ENCODE results near the gene SF3B2.
"Not testable (repeated sequence)": the region's sequence is repeated elsewhere in the genome, so short reads cannot be mapped to it uniquely, and the experiment has no call there.

SF3B2 gene

DNA sequence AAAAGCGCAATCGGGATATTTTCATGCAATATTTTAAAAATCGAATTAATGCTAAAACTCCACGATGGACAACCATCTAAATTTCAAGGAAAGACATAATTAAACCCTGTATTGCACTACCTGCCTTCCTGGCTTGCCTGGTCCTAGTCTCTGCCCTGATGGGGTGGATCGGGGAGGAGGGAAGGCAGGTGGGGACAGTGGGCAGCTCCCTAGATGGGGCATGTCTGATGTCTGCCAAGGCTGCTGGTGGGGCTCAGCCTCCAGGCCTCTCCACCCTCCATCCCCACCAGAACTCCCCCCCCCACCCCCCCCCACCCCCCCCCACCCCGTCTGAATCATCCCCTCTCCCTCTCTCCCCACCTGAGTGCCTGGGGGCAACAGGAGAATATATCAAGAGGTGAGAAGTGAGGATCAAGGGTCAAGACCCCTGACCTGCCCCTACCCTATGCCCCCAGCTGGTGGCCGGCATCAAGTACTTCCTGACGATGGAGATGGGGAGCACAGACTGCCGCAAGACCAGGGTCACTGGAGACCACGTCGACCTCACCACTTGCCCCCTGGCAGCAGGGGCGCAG is 39.7 kb upstream of the SF3B2 start:
- DNase-seq: no peak
- TF ChIP-seq GATA1 (IDR thresholded peaks at IDR 0.05; ENCODE audit: low read depth, low read length): no peak
- TF ChIP-seq POLR2A (IDR thresholded peaks at IDR 0.05; ENCODE audit: low read length): no peak

DNA sequence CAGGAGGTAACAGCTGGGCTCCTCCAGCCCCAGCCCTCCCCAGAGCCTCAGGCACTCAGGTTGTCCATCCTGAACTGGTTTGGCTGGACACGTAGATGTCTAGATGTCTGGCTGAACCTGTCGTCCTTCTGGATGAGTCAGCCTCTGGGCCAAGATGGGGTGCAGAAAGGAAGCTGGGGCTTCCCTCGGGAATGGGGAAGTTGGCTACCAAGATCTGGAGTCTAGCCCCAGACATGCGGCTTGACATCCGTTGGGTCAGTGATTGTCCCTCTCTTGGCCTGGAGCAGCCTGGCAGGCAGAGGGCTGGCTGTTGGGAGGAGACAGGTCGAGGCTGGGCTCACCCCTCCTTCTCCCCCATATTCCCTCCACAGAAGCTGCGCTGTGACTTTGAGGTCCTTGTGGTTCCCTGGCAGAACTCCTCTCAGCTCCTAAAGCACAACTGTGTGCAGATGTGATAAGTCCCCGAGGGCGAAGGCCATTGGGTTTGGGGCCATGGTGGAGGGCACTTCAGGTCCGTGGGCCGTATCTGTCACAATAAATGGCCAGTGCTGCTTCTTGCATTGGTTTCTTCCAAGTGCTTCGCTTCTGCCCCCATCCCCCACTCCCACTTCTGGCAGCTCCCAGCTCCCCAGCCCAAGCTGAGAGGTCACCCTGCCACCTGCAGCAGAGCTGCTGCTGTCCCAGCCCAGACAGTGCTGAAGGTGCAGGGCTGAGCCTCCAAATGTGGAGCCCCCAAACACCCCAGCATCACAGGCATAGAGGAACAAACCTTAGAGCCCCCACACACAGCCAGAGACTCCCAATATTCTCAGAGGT is 39.0 kb upstream of the SF3B2 start:
- peak; percentile 50 to 56 for DNase-seq
- no peak for TF ChIP-seq POLR2A (IDR thresholded peaks at IDR 0.05; ENCODE audit: low read length)
- no peak for TF ChIP-seq GATA1 (IDR thresholded peaks at IDR 0.05; ENCODE audit: low read depth, low read length)

DNA sequence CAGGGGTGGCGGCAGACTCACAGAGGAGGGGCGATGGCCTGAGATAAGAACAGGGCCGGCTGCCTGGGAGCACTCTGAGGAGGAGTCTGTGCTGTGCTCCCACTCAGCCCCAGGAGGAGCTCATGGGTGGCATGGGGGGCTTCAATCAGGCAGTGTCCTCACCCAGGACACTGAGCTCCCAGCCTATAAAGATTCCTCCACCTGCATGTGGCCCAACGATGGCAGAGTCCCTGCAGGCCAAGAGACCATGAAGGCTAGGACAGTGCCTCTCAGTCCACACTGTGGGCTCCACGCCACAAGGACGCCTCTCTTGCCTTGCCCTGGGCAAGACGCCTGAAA is 38.4 kb upstream of the SF3B2 start:
- DNase-seq: peak in 1 of 2 experiments; percentile 56
- no peak for TF ChIP-seq POLR2A (IDR thresholded peaks at IDR 0.05; ENCODE audit: low read length)
- TF ChIP-seq GATA1 (IDR thresholded peaks at IDR 0.05; ENCODE audit: low read depth, low read length): no peak

DNA sequence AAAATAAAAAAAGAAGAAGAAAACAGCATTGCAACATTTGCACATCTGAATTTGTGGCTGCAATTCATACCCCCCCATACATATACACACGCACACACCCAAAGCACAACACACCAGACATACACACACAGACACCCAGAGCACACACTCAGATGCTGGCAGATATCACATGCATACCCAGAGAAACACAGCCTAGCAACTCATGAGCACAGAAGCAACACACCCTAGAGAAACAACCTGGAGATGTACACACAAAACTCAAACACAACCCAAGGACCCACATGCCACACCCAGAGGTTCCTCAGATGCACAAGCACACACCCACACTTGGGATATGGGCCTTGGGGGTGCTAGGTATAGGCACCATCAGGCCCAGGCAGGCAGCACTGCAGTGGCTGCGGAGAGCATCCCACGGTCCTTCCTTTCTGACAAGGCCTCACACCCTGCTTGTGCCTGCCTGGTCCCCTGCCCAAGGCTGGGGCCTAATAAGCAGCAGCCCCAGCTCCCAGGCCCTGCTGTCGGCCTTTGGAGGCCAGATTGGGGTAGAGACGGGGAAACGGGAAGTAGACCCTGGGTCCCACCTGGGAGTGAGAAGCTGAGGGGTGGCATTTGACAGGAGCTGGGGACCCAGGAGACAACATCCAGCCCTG is 37.2 kb upstream of the SF3B2 start:
- no peak for TF ChIP-seq GATA1 (IDR thresholded peaks at IDR 0.05; ENCODE audit: low read depth, low read length)
- no peak for TF ChIP-seq POLR2A (IDR thresholded peaks at IDR 0.05; ENCODE audit: low read length)
- DNase-seq: no peak

DNA sequence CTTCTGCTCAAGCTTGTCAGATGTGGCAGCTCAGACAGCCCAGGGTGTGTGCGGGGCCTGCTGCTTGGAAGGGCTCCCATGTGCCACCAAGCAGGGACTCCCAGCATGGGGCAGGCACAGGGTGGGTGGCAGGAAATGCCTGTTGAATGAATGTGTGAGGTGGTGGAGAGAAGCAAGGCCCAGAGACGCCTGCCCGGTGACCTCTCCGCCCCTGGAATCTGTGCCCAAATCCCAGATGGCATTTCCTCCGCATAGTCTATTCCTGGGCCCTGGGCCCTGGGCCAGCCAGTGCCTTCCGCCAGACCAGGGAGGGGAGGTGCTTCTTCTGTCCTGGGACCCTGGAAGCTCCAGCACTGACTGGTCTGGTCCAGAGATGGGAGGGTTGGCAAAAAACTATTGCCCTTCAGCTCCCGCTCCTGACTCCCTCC is 36.7 kb upstream of the SF3B2 start:
- TF ChIP-seq GATA1 (IDR thresholded peaks at IDR 0.05; ENCODE audit: low read depth, low read length) (no peak), POLR2A (IDR thresholded peaks at IDR 0.05; ENCODE audit: low read length) (no peak)
- DNase-seq: no peak

DNA sequence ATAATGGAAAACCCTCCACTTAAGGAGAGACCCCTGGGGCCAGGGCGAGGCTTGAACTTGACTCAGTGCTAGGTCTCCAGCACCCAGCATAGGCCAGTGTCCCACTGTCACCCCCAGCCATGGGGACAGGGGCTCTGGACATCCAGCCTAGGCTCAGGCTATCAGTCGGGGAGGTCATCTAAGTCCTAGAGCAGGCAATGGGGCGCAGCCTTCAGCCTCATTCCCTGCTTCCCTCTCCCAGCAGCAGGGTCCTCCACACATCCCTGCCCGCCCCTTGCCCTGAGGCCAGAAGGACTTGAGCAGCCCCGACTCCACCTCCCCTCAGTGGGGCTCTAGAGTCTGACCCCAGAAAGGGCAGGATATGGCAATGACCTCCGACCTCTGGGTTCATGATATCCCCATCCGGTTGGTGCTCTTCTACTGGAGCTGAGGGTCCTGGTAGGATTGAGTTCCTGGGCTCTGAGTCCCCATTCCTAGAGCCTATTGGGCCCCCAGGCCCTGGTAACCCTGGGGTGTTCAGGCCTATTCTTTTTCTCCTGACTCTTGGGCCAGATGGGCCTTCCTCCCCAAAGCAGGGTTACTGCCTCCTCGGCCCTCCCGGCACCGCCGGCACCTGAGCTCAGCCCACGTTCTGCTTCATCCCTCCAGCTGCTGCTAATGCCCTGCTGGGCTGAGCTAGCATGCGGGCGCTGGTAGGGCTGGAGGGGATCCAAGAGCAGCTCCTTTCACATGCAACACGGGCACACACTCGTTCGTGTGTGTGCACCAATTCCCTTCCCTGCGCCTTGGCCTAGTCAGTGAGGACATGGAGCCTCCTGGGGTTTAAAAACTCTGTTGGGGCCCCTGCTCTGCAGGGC is 36.0 kb upstream of the SF3B2 start:
- no peak for TF ChIP-seq GATA1 (IDR thresholded peaks at IDR 0.05; ENCODE audit: low read depth, low read length)
- TF ChIP-seq POLR2A (IDR thresholded peaks at IDR 0.05; ENCODE audit: low read length): no peak

DNA sequence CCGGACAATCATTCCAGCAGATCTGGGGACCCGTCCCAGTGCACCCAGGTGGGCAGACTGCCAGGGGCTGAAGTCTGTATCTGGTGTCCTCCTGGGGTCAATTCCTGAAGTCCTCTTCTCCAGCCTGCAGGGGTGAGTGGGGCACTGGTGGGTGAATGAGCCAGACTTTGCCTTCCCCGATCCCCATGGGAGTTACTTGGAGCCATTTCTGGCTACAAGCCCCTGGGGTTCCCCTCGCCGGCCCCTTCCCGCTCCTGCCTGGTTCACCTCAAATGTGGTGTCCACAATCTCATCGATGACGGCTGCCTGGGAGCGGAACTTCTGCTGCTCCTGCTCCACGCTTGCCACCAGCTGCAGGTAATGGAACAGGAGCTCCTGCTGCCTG is 35.4 kb upstream of the SF3B2 start:
- no peak for TF ChIP-seq POLR2A (IDR thresholded peaks at IDR 0.05; ENCODE audit: low read length)
- no peak for TF ChIP-seq GATA1 (IDR thresholded peaks at IDR 0.05; ENCODE audit: low read depth, low read length)
- no peak for DNase-seq

More for the DNA sequence above, 36.0 kb upstream of the SF3B2 start:
- no peak for DNase-seq

DNA sequence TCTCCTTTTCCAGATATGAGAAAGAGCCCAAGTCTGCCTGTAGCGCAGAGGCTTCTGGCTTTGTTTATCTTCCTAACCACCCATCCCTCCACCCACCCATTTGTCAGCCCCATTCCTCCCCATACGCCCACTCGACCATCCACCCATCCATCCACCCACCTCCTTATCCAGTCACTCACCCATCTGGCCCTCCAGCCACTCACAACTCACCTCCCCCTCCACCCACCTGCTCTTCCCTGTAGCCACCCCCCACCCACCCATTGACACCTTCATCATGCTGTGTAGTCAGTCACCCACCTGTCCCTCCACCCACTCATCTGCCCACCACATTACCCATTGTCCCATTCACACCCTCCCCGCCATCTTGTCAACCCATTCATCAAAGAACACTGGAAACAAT is 34.8 kb upstream of the SF3B2 start:
- DNase-seq: peak; percentile 32 to 34
- TF ChIP-seq POLR2A (IDR thresholded peaks at IDR 0.05; ENCODE audit: low read length) (no peak), GATA1 (IDR thresholded peaks at IDR 0.05; ENCODE audit: low read depth, low read length) (no peak)

DNA sequence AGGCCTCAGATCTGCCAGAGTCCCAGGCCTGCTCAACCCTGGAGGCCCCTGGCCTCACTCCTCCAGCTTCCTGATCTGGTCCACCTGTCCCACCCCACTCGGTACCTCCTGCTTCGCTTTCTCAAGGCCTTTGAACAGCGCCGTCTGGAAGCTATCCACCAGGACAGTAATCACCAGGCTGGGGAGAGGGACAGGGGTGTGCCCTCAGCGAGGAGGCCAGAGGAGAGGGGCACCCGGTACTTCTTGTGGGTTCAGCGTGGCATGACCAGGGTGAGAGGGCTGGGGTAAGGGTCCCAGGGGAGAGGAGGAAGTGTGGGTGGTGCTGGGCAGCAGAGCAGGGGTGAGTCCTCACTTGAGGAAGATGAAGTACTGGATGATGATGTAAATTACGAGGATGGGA is 32.0 kb upstream of the SF3B2 start:
- DNase-seq: no peak

DNA sequence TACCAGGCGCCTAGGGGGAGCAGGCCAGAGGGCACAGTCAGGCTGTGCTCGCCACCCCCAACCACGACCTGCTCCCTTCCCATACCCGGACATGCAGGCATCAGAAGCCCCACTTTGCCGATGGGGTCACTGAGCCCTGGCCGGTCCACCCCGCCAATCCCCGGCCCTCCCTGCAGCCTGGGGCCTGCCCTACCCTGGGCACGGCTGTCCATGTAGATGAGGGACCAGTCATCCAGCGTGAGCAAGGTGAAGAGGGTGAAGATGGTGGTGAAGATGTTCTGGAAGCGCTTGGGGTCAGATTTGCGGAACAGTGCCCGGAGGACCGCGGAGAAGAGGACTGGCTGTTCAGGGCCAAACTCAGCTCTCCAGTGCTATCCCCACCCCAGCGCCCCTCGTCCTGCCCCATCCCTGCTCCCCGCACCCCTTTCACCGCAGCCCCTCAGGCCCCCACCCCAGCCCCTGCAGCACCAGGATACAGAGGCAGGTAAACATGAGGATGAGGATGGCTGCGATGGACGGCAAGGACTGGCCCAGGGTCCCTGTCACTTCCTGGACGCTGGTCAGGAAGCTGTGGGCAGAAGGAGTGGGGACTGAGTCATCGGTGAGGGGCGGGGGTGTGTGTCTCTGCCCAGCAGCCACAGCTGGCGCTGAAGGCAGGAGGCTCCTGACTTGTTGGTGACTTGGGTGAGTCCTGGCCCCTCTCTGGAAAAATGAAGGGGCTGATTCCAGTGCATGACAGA is 31.4 kb upstream of the SF3B2 start:
- DNase-seq: peak in 1 of 2 experiments; percentile 41

More for the DNA sequence above, 32.0 kb upstream of the SF3B2 start:
- no peak for TF ChIP-seq POLR2A (IDR thresholded peaks at IDR 0.05; ENCODE audit: low read length)
- no peak for TF ChIP-seq GATA1 (IDR thresholded peaks at IDR 0.05; ENCODE audit: low read depth, low read length)

DNA sequence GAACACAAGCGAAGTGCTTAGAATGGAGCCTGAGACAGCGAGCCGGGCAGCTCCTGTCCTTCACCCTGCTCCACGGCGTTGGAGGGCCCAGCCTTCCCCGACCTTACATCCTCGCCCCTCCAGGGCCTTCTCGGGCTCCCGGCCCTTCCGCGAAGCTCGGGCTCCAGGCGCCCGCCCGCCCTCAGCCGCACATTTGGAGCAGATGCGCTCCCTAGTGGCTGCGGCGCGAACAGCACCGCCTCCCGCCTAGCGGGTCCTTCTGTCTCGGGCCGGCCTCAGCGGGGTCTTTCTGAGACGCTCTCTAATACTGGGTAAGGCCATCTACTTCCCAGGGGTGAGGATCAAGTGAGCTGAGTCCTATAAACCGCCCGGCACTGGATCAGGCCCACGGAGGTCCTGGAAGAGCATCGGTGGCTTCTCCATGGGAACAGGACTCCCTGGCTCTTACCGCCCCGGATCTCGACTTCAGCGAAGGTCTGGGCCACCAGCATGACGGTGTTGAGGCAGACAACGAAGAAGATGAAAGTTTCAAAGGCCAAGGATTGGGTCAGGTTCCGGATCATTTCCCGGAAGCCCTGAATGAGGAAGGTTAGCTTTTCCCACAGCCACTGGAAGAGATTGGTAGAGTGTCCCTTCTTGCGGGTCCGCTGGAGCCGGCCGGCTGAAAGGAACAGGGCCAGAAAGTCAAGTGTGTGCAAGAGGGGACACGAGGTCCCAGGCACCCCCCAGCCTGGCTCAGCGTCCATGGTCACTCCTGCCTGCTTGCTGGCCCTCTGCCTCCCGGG is 29.6 kb upstream of the SF3B2 start:
- no peak for TF ChIP-seq GATA1 (IDR thresholded peaks at IDR 0.05; ENCODE audit: low read depth, low read length)
- TF ChIP-seq POLR2A (IDR thresholded peaks at IDR 0.05; ENCODE audit: low read length): no peak
- DNase-seq: peak; percentile 75 to 85

More for the DNA sequence above, 31.4 kb upstream of the SF3B2 start:
- TF ChIP-seq GATA1 (IDR thresholded peaks at IDR 0.05; ENCODE audit: low read depth, low read length): no peak
- no peak for TF ChIP-seq POLR2A (IDR thresholded peaks at IDR 0.05; ENCODE audit: low read length)

DNA sequence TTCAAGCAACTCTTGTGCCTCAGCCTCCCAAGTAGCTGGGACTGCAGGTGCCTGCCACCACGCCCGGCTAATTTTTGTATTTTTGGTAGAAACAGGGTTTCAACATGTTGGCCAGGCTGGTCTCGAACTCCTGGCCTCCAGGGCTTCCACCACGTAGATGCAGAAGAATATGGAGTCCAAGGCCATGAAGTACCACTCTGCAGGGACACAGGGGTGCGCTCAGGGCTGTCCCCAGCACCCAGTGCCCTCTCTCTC is 29.1 kb upstream of the SF3B2 start:
- not testable (repeated sequence) for DNase-seq

DNA sequence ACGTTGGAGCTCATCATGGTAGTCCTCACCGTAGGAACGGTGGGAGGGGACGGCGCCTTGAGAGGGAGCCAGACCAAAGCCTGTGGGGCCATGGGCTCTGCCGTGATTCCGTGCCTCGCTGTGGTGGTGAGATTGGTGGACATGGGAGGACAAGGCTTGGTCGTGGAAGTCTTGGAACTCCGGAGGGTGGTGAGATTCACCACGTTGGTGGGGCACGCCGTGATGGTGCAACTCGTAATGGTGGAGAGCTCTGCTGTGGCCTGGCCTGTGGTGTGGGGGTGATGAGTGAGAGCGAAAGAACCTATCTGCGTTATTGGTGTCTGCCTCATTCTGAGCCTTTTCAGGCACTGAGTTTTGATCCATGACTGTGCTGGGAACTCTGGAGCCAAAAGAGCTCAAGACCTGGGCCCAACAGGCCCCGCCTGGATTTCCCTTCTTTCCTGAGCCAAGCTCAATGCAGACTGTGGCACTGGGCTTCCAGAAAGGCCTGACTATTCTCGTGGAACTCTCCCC is 26.1 kb upstream of the SF3B2 start, which contains the start of gene CATSPER1:
Gene CATSPER1 (minus strand): TSS at position 463 of the 513 bp plus-strand sequence. CDS start 100 bp downstream, at position 363.
- TF ChIP-seq POLR2A (IDR thresholded peaks at IDR 0.05; ENCODE audit: low read length) (no peak), GATA1 (IDR thresholded peaks at IDR 0.05; ENCODE audit: low read depth, low read length) (no peak)
- DNase-seq: no peak
